WERI-Rb-1 (cell line): ENCODE results near the gene MYOF.

Experiments
- DNase-seq: peaks from one replicate; pipeline ENCODE4 v3.0.0-alpha.2; 2020
- H3K27ac ChIP-seq: fragments of 250-450 bp; sonication (Bioruptor Pico); 2 replicates; pipeline ENCODE4 v1.5.1; 2020; ENCODE audit warnings: mild to moderate bottlenecking, moderate library complexity
- H3K27me3 ChIP-seq: fragments of 250-450 bp; sonication (Bioruptor Pico); 2 replicates; pipeline ENCODE4 v1.5.1; 2021; ENCODE audit warnings: mild to moderate bottlenecking, low read depth, moderate library complexity; ENCODE audit not compliant: insufficient read depth, severe bottlenecking
- H3K36me3 ChIP-seq: fragments of 250-450 bp; sonication (Bioruptor Pico); 2 replicates; pipeline ENCODE4 v1.5.1; 2020; ENCODE audit warnings: mild to moderate bottlenecking, moderate library complexity
- H3K4me3 ChIP-seq: 2 replicates; pipeline ENCODE4 v1.5.1; 2011; ENCODE audit warnings: low read depth, mild to moderate bottlenecking, control low read depth, low read length
- H3K9me3 ChIP-seq: fragments of 250-450 bp; sonication (Bioruptor Pico); 2 replicates; pipeline ENCODE4 v1.5.1; 2021; ENCODE audit warnings: mild to moderate bottlenecking, moderate library complexity; ENCODE audit not compliant: severe bottlenecking
- CTCF ChIP-seq: IDR thresholded peaks from 2 replicates; pipeline ENCODE4 v1.5.1; 2011; ENCODE audit warnings: low read depth, mild to moderate bottlenecking, control low read depth, inconsistent platforms, low read length

Gene MYOF

GRCh38 chr10:93352638-93353383 lies 129.3 kb downstream of the MYOF start:
- TF ChIP-seq CTCF: peak; percentile 7; the same call in 1 of the 2 replicates
- H3K27ac ChIP-seq: no peak overlapping the region
- no peaks in the 10 kb centered on the region for H3K36me3 ChIP-seq
- no peaks in the 10 kb centered on the region for H3K27me3 ChIP-seq
- H3K4me3 ChIP-seq: no peak overlapping the region
- no peaks in the 10 kb centered on the region for H3K9me3 ChIP-seq
- DNase-seq: no peak

- H3K9me3 ChIP-seq: no peaks in the 10 kb centered on the region
- no peak overlapping the region for H3K27ac ChIP-seq
- TF ChIP-seq CTCF: no peak
- no peaks in the 10 kb centered on the region for H3K27me3 ChIP-seq
- no peak overlapping the region for H3K4me3 ChIP-seq
- DNase-seq: no peak
- no peaks in the 10 kb centered on the region for H3K36me3 ChIP-seq
These were observed 135.4 kb downstream of the MYOF start for GRCh38 chr10:93346694-93347093.

- Histone ChIP-seq H3K27me3 (no peaks in the 10 kb centered on the region), H3K36me3 (no peaks in the 10 kb centered on the region), H3K4me3 (no peak overlapping the region), H3K27ac (no peak overlapping the region), H3K9me3 (no peaks in the 10 kb centered on the region)
- TF ChIP-seq CTCF: no peak
- DNase-seq: no peak
These were observed 136.0 kb downstream of the MYOF start for GRCh38 chr10:93346108-93346507.

GRCh38 chr10:93344691-93345090 lies 137.4 kb downstream of the MYOF start:
- no peaks in the 10 kb centered on the region for H3K9me3 ChIP-seq
- no peak for DNase-seq
- H3K27me3 ChIP-seq: no peaks in the 10 kb centered on the region
- H3K4me3 ChIP-seq: no peak overlapping the region
- TF ChIP-seq CTCF: no peak
- H3K27ac ChIP-seq: no peak overlapping the region
- no peaks in the 10 kb centered on the region for H3K36me3 ChIP-seq

- no peak for DNase-seq
- Histone ChIP-seq H3K9me3 (no peaks in the 10 kb centered on the region), H3K27ac (no peak overlapping the region), H3K27me3 (no peaks in the 10 kb centered on the region), H3K36me3 (no peaks in the 10 kb centered on the region), H3K4me3 (no peak overlapping the region)
- TF ChIP-seq CTCF: no peak
These were observed 139.2 kb downstream of the MYOF start for GRCh38 chr10:93342921-93343320.

GRCh38 chr10:93342366-93342765 lies 139.8 kb downstream of the MYOF start:
- Histone ChIP-seq H3K36me3 (no peaks in the 10 kb centered on the region), H3K4me3 (no peak overlapping the region), H3K9me3 (no peaks in the 10 kb centered on the region), H3K27me3 (no peaks in the 10 kb centered on the region), H3K27ac (no peak overlapping the region)
- TF ChIP-seq CTCF: no peak
- no peak for DNase-seq
